Endothelial cell of umbilical vein (primary cell): ENCODE data around the gene FOS.
A peak's percentile ranks its signal among the peaks of the same experiment; 100 is the strongest.

Experiments used
- EZH2 ChIP-seq: IDR thresholded peaks from 2 replicates; pipeline ENCODE4 v1.6.1; 2012; ENCODE audit warnings: borderline replicate concordance, low read depth, mild to moderate bottlenecking, moderate library complexity, low read length, inconsistent platforms; ENCODE audit not compliant: severe bottlenecking
- FOS ChIP-seq: IDR thresholded peaks from 2 replicates; pipeline ENCODE4 v1.6.1; 2011; ENCODE audit warnings: mild to moderate bottlenecking, low read length, moderate library complexity, borderline replicate concordance; ENCODE audit not compliant: insufficient read depth
- JUN ChIP-seq: IDR thresholded peaks from 2 replicates; pipeline ENCODE4 v1.6.1; 2011; ENCODE audit warnings: borderline replicate concordance, low read depth; ENCODE audit not compliant: insufficient read length, insufficient read depth
- POLR2A ChIP-seq: IDR thresholded peaks from 2 replicates; pipeline ENCODE4 v1.6.1; 2012; ENCODE audit warnings: low read depth, mild to moderate bottlenecking, control low read depth, low read length
- POLR2AphosphoS5 ChIP-seq: IDR thresholded peaks from 2 replicates; pipeline ENCODE4 v1.6.1; 2012; ENCODE audit warnings: low read depth, mild to moderate bottlenecking, control low read depth, low read length, moderate library complexity; ENCODE audit not compliant: insufficient read depth
- TF ChIP-seq, protein P1 (sequence below), 2 donors: IDR thresholded peaks; 1 replicate in 1 of 2; 2 replicates in 1 of 2; pipeline ENCODE4 v1.5.1; 2011; ENCODE audit warnings: low read length in 2 of 2, mild to moderate bottlenecking in 2 of 2, moderate library complexity in 2 of 2, control low read depth in 1 of 2, inconsistent platforms in 1 of 2, low read depth in 1 of 2; ENCODE audit not compliant: insufficient read depth in 1 of 2; ENCODE audit errors: extremely low read depth in 1 of 2
- TF ChIP-seq, protein P2 (sequence below): IDR thresholded peaks from 2 replicates; pipeline ENCODE4 v1.6.1; 2011; ENCODE audit not compliant: insufficient read depth, insufficient read length

- TF ChIP-seq, protein P1, sequence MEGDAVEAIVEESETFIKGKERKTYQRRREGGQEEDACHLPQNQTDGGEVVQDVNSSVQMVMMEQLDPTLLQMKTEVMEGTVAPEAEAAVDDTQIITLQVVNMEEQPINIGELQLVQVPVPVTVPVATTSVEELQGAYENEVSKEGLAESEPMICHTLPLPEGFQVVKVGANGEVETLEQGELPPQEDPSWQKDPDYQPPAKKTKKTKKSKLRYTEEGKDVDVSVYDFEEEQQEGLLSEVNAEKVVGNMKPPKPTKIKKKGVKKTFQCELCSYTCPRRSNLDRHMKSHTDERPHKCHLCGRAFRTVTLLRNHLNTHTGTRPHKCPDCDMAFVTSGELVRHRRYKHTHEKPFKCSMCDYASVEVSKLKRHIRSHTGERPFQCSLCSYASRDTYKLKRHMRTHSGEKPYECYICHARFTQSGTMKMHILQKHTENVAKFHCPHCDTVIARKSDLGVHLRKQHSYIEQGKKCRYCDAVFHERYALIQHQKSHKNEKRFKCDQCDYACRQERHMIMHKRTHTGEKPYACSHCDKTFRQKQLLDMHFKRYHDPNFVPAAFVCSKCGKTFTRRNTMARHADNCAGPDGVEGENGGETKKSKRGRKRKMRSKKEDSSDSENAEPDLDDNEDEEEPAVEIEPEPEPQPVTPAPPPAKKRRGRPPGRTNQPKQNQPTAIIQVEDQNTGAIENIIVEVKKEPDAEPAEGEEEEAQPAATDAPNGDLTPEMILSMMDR (IDR thresholded peaks at IDR 0.05; ENCODE audit: extremely low read depth in 1 of 2, insufficient read depth in 1 of 2, low read depth in 1 of 2, low read length in 2 of 2) = peak in 1 of 2 donors; percentile 7
- TF ChIP-seq POLR2A = no peak
- TF ChIP-seq POLR2AphosphoS5 = no peak
- TF ChIP-seq JUN = no peak
- no peak for TF ChIP-seq EZH2
- TF ChIP-seq FOS = no peak
- TF ChIP-seq, protein P2, sequence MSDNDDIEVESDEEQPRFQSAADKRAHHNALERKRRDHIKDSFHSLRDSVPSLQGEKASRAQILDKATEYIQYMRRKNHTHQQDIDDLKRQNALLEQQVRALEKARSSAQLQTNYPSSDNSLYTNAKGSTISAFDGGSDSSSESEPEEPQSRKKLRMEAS = no peak
Measured at GRCh38 chr14:75294649-75295033, 16.0 kb downstream of the FOS start.
